ENCODE results near the gene AXL.

The AXL gene

GRCh38 chr19:41235480-41235879 is 16.5 kb downstream of the AXL start:
- DNase-seq, result no peak

- DNase-seq, result no peak
Observed at GRCh38 chr19:41238244-41238643, 19.2 kb downstream of the AXL start.

DNA sequence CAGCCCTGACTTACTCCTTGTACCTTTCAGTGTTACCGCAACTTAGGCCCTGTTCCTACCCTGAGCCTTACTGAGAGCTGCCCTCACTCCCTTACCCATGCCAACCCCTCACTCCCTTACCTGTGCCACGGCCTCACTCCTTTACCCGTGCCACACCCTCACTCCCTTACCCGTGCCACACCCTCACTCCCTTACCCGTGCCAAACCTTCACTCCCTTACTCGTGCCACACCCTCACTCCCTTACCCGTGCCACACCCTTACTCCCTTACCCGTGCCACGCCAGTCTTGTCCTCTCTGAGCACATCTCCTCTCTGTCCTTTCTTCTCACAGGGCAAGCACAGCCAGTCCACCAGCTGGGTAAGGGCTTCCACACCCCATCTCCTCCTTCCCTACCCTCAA is 20.3 kb downstream of the AXL start:
- no peak for DNase-seq

DNA sequence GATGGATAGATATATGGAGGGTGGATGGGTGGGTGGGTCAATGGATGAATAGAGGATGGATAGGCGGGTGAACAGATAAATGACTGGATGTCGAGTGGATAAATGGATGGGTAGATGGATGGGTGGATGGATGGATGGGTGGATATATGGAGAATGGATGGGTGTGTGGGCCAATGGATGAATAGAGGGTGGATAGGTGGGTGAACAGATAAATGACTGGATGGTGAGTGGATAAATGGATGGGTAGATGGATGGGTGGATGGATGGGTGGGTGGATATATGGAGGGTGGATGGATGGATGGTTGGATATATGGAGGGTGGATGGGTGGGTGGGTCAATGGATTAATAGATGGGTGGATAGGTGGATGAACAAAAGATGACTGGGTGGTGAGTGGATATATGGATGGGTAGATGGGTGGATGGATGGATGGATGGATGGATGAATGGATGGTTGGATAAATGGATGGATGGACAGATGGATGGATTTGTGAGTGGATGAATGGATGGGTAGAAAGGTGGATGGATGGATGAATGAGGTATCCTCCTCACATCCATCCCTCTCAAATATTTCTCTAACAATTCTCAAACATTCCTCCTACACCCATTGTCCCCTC is 21.0 kb downstream of the AXL start:
- no peak for DNase-seq

DNA sequence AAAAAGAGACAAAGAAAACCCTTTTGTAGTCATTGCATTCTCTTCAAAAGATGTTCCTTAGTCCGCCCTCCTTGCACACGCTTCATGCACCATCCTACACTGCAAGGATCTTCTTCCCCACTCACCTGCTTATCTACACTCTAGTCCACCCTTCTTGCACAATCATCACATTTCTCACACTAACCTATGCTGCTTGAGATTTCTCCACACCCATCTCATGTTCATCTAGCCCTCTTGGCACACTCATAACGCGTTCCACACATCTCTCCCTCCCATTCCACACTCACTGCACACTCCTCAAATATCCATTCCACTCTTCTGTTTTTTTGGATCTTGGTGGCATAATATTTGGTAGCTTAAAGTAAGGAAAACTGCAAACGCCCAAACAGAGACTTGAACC is 22.8 kb downstream of the AXL start:
- DNase-seq, result no peak

GRCh38 chr19:41244117-41244516 is 25.1 kb downstream of the AXL start:
- no peak for DNase-seq

DNA sequence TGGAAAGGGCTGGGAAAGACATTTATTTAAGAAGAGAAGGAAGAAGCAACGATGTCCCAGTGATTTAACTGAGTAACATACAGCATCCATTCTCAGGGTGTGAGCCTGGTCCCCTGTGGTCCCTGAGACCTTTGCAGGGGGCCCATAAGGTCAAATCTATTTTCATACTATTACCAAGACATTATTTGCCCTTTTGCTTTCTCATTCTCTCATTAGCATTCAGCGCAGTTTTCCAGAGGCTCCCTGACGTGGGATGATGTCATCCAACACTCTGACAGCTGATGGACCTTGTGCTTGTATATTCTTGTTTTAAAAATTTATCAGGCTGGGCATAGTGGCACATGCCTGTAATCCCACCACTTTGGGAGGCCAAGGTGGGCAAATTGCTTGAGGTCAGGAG is 26.8 kb downstream of the AXL start:
- DNase-seq, result no peak

DNA sequence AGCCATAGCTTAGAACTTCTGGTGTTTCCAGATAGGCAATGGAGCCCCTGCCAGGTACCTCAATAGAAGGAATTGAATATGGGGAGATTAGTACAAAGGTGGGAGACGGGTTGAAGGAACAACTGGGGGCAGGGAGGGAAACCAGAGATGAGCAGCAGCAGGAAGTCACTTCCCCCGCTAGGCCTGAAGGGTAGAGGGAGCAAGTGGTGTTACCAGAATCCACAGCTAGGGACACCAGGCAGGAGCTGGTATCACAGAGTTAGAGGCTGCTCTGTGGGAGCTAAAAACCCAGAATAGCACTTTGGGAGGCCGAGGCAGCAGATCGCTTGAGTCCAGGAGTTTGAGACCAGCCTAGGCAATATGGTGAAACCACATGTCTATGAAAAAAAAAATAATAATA is 29.9 kb downstream of the AXL start:
- DNase-seq, result no peak

GRCh38 chr19:41249707-41250423 is 30.8 kb downstream of the AXL start:
- no peak for DNase-seq

GRCh38 chr19:41253660-41254059 is 34.6 kb downstream of the AXL start:
- no peak for DNase-seq

DNA sequence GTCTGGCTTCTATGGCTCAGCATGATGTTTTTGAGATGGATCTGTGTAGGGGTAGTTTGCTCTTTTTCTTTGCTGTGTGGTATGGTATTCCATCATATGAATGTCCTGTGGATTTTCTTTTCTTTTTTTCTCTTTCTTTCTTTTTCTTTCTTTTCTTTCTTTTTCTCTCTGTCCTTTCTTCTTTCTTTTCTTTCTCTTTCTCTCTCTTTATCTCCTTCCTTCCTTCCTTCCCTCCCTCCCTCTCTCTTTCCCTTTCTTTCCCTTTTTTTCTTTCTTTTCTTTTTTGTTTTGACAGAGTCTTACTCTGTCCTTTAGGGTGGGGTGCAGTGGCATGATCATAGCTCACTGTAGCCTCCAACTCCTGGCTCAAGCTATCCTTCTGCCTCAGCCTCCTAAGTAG is 36.1 kb downstream of the AXL start:
- no peak for DNase-seq

DNA sequence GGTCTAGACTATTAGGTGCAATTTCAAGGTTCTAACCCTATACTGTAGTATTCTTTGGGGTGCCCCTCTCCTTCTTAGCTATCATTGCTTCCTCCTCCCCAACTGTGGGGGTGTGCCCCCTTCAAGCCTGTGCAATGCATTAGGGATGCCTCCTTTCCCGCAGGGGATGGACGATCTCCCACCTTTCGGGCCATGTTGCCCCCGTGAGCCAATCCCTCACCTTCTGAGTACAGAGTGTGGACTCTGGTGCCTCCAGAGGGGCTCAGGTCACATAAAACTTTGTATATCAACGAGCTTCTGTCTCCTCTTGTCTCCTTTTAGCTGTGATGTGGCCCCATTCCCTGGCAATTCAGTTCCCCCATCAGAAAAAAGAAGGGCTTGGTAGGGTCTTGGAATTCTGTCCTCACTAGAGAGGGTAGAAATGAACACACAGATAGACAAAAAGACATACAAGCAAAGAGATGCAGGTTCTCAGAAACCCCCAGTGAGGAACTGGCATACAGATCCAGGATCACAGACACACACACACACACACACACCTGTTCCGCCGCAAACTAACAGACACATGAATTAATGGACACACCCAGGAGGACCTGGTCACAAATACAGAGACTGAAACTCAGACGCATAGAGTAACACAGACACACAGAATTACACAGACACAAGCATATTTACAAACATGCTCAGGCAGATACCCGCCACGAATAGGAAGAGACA is 42.6 kb downstream of the AXL start:
- DNase-seq, result no peak

DNA sequence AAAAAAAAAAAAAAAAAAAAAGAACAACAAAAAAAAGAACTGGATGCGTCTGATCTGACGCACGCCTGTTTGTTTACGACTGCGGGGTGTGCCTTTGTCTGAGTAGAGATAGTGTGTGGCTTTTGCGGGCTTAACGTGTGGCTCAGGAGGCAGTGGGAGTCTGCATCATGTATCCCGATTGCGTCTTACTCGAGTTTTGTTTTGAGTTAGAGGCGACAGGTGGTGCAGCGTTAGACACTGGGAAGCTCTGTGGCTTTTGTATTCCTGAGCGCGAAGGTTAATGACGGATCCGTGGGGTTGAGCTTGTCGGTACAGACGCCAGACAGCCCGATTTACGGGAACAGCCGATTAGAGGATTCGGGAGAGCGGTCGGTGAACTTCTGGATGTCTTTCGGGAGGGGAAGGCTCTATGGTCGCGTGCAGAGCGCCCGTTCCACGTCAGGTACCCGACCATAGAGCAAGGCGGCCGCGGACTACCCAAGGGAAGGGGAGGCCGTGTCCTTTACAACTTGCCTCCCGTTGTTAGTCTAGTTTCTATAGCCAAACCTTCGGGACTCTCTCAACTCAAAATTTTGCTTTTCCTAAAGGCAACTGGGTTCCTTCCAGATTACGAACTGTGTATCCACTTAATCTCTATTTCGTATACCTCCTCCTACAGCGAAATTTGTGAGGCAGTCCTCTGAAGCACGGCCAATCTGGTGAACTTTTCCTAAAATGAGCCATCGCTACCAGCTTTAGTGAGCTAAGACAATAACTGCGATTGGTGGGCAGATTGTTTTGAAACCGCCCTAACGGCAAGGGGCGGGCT is 44.2 kb downstream of the AXL start:
- DNase-seq, result no peak

- DNase-seq, result peak; percentile 98
Observed at GRCh38 chr19:41263850-41264580, 45.0 kb downstream of the AXL start, which contains the start of gene HNRNPUL1. Gene HNRNPUL1 (plus strand): TSS chr19:41264372. CDS start chr19:41264504, 132 bp downstream.

DNA sequence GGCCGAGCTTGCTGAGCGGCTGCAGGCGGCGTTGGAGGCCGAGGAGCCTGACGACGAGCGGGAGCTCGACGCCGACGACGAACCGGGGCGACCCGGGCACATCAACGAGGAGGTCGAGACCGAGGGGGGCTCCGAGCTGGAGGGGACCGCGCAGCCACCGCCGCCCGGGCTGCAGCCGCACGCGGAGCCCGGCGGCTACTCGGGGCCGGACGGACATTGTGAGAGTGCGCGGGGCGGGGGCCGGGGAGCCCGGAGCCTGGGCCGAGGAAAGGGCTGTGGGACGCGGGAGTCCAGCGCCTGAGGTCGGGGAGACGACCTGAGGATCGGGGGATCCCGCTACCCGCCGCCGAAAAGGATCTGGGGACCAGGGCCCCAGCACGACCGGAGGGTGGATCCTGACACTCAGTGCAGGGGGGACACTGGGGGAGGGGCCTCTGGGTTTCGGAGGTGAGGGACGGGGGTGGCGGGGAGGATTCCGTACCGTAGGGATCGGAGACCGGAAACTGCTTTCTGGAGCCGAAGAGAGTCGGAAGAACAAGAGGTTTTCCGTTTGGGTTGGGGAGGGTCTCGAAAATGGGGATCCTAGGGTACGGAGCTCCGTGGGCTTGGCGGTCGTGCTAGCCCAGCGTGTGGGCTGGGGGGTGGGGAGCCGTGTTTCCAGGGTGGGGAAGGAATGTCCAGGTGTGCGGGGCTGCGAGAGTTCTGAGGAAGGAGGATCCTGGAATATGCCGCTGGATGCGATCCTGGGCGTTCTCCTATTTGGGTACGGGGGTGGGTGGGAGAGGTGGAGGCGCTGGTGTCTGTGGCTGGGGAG is 45.8 kb downstream of the AXL start:
- DNase-seq, result no peak

DNA sequence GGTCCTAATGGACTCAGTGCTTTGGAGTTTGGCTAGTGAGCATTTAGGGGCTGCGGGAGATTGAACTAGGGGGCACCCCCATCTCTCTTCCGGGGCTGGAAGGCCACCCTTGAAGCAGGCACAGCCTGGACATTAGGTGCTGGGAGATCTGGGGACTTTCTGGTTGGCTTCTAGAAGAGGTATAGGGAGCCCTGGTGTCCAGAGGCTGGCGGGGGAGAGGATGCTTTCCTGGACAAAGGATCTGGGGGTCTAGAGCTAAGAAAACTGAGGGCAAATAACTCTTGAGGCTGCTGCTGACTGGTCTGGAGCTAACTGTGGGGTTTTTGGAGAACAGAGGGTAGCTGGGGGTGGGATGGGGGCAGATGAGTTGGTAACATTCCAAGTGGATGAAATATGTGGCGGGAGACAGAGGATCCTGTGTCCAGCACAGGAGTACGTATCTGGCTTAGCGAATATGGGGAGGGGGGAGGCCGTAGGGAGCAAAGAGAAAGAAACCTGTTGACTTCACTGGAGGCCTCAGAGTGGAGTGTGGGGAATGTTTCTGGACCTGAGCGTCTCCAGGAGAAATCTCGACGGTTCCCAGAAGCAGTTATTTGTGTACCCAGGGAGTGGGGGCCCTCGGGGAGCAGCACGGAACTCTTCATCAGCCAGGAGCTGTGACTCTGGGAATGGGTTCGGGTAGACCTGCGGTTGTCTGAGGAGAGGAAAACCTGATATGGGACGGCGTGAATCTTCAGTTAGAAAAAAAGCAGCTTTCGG is 46.6 kb downstream of the AXL start:
- no peak for DNase-seq

DNA sequence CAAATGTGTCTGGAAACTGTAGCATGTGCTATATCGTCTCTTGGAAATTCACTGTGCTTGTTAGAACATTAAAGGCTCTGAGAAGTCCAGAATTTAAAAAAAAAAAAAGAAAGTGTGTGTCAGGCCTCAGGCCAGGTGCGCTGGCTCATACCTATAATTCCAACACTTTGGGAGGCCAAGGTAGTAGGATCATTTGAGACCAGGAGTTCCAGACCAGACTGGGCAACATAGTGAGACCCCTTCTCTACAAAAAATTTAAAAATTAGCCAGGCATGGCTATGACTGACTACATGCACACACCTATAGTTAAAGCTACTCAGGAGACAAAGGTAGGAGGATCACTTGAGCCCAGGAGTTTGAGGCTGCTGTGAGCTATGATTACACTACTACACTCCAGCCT is 50.0 kb downstream of the AXL start:
- no peak for DNase-seq

GRCh38 chr19:41269571-41269970 is 50.5 kb downstream of the AXL start:
- DNase-seq, result no peak

DNA sequence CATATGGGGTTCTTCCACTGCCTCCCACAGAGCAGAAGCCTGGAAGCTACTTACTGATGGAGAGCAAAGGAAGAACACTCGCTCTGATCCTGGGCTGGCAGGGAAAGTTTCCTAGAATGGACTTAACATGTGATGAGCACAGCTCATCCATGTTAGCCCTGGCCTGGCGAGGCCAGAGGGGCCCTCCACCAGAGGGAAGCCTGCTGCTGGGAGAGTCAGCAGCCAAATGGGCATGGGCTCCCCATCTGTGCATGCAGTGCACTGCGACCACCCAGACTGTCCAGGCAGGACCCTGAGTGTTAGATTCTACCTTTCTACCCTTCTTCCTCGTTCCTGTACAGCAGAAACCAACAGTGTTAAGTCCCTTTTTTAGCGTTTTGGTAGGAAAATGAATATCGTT is 54.1 kb downstream of the AXL start:
- DNase-seq, result no peak

- DNase-seq, result no peak
Observed at GRCh38 chr19:41274802-41275201, 55.8 kb downstream of the AXL start.

- DNase-seq, result no peak
Observed at GRCh38 chr19:41276231-41276630, 57.2 kb downstream of the AXL start.
